HG03442 (cell line): ENCODE measurements around the gene ZFR2.

Source experiments
- ATAC-seq: cut with Tn5 transposase; IDR thresholded peaks from one replicate; pipeline ENCODE4 v1.9.1; 2021; ENCODE audit warnings: mild to moderate bottlenecking, moderate library complexity; ENCODE audit not compliant: unreplicated experiment

Gene ZFR2

GRCh38 chr19:3793799-3794198, 75.0 kb downstream of the ZFR2 start:
- no peak for ATAC-seq

- ATAC-seq, result no peak
These were observed 76.7 kb downstream of the ZFR2 start for GRCh38 chr19:3792114-3792513.

- ATAC-seq, result no peak
These were observed 77.9 kb downstream of the ZFR2 start for GRCh38 chr19:3790941-3791340.

GRCh38 chr19:3790209-3790734, 78.6 kb downstream of the ZFR2 start:
- ATAC-seq, result no peak

GRCh38 chr19:3788996-3789778, 79.7 kb downstream of the ZFR2 start:
- no peak for ATAC-seq

GRCh38 chr19:3785938-3786824, 82.7 kb downstream of the ZFR2 start, which contains the start of gene MATK:
TSS of gene MATK (minus strand) at chr19:3786381. CDS start at chr19:3785135, 1,246 bp downstream.
- ATAC-seq, result no peak

GRCh38 chr19:3785451-3785937, 83.3 kb downstream of the ZFR2 start:
- no peak for ATAC-seq

- ATAC-seq, result no peak
These were observed 84.0 kb downstream of the ZFR2 start for GRCh38 chr19:3784607-3785450.

GRCh38 chr19:3783660-3784584, 84.9 kb downstream of the ZFR2 start:
- no peak for ATAC-seq

GRCh38 chr19:3782903-3783302, 85.9 kb downstream of the ZFR2 start:
- no peak for ATAC-seq

GRCh38 chr19:3782330-3782729, 86.5 kb downstream of the ZFR2 start:
- ATAC-seq, result no peak

- no peak for ATAC-seq
These were observed 87.2 kb downstream of the ZFR2 start for GRCh38 chr19:3781603-3782002.

GRCh38 chr19:3780786-3781304, 88.0 kb downstream of the ZFR2 start:
- no peak for ATAC-seq

GRCh38 chr19:3778899-3779723, 89.7 kb downstream of the ZFR2 start:
- no peak for ATAC-seq

GRCh38 chr19:3778104-3778867, 90.6 kb downstream of the ZFR2 start:
- ATAC-seq, result no peak

GRCh38 chr19:3776479-3777040, 92.3 kb downstream of the ZFR2 start:
- ATAC-seq, result no peak

GRCh38 chr19:3775831-3776230, 93.0 kb downstream of the ZFR2 start:
- ATAC-seq, result no peak
